SIG-M5 treated with dmso at 0.1 percent for 504 hours (cell line): ENCODE data around the gene GMPR2.
"Not testable (repeated sequence)": the region's sequence is repeated elsewhere in the genome, so short reads cannot be mapped to it uniquely, and the experiment has no call there.

Source experiments
- DNase-seq: peaks from one replicate; lab custom pipeline; 2025; ENCODE audit not compliant: unreplicated experiment; lab: John Stamatoyannopoulos, UW

GMPR2 gene

GRCh38 chr14:24198814-24199524, 33.8 kb upstream of the GMPR2 start:
- no peak for DNase-seq

DNA sequence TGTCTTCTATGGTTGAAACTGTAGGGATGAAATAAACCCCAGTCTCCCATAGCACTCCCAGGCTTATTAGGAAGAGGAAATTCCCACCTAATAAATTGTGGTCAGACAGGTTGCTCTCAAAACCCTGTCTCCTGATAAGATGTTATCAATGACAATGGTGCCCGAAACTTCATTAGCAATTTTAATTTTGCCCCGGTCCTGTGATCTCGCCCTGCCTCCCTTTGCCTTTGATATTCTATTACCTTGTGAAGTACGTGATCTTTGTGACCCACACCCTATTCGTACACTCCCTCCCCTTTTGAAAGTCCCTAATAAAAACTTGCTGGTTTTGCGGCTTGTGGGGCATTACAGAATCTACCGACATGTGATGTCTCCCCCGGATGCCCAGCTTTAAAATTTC, 30.2 kb upstream of the GMPR2 start:
- DNase-seq: not testable (repeated sequence)

- DNase-seq: not testable (repeated sequence)
Observed at GRCh38 chr14:24203249-24203886, 29.4 kb upstream of the GMPR2 start.

GRCh38 chr14:24204163-24205146, 28.3 kb upstream of the GMPR2 start:
- DNase-seq: no peak

- DNase-seq: no peak
Observed at GRCh38 chr14:24206260-24207103, 26.2 kb upstream of the GMPR2 start.

- DNase-seq: no peak
Observed at GRCh38 chr14:24207104-24207551, 25.6 kb upstream of the GMPR2 start.

- no peak for DNase-seq
Observed at GRCh38 chr14:24207625-24208024, 25.1 kb upstream of the GMPR2 start.

- no peak for DNase-seq
Observed at GRCh38 chr14:24211311-24211710, 21.4 kb upstream of the GMPR2 start.

DNA sequence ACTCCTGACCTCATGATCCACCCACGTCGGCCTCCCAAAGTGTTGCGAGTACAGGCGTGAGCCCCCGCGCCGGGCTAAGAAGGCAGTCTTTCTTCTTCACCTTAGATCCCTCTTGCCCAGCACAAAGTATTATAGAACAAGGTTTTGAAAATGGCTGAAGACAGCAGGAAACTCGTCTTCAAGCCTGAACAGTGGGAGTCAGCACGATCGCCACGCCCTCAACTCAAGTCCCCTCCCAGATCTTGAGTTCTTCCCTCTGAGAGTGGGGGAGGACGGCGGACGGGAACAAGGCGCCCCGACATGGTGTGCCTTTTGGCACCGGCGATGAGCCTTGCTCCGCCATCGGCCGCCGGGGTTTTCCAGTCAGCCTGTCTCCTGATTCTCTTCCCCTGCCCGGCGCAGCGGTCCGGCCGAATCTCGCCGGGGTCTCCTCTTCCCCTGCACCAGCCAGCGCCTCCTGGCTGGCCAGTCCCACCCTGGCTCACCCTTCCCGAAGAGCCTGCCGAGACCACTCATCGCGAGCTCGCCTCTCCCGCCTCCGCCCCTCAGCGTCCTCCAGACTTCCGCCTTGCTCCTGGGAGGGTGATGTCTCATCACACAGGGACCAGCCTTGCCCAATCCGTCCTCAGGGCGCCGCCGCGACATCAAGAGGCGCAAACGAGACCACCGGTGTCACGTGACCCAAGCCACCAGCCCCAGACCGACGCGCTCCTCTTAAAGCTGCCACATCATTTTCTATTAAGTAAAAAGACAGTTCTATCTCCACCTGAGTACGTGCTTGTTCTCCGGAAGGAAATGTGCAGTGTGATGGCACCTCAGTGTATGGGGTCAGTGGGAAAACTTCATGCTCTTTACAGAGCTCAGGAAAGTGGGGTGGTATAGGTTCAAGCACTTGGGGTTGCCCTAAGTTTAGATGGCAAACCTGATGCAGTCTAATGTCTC, 19.5 kb upstream of the GMPR2 start, which contains the start of gene CHMP4A:
Gene CHMP4A, minus strand, starts transcription at position 565 of the 942 bp plus-strand sequence. Its CDS starts 49 bp downstream, at position 516.
- peak; percentile 98 for DNase-seq

- DNase-seq: no peak
Observed at GRCh38 chr14:24213866-24214662, 18.7 kb upstream of the GMPR2 start.

DNA sequence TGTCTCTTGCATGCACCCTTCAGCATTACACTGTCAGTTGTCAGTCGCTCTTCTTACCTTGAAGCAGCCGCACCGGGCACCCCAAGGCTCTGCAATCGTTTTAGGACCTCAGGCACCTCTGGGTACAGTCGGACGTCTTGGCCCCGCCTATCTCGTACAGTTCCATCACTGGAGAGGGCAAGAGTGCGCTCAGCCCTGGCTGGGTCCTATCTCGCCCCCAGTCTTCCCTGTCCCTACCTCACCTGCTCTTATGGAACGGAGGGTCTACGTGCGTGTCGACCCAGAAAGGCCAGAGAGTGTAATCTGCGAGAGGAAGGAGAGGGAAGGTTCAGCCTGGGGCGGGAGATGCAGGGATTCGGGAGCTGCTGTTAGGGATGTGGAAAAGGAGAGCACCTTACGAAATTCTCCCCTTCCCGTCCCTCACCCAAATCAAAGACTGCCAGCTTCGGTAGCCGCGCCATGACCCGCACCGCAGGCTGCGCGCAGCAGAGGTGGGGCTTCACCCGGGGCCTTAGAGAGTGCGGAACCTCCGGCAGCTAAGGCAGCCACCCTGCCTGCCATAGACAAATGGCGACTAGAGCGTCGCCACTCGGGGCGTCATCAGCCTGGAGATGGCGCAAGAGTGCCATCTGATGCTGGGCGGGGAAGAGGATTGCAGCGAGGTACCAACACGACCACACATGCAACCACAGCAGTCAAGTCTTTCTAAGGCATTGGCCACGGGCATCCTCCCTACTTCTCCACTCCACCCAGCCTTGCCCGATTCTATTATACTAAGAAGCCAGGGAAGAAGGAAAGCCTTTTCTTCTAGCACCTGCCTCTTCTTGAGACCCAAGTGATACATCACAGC, 17.0 kb upstream of the GMPR2 start, which contains the start of gene MDP1:
Gene MDP1, minus strand, starts transcription at position 572 of the 850 bp plus-strand sequence. Its CDS starts 111 bp downstream, at position 461.
- peak; percentile 93 for DNase-seq

DNA sequence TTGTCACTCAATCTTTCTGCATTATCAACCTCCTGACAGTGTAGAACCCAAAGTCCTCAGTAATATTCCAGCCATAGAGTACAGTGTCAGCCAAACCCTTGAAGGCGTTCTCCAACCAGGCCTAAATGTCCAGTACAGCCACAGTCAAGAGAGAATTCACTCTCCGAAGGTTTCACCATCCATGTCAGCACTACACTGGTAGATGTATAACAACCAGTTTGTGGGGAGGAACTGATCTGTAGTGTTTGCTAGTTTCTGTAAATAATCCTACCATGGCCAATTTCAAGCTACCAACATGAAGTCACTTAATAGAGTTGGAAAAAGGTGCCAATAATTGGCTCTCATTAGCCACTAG, 16.4 kb upstream of the GMPR2 start:
- DNase-seq: no peak

DNA sequence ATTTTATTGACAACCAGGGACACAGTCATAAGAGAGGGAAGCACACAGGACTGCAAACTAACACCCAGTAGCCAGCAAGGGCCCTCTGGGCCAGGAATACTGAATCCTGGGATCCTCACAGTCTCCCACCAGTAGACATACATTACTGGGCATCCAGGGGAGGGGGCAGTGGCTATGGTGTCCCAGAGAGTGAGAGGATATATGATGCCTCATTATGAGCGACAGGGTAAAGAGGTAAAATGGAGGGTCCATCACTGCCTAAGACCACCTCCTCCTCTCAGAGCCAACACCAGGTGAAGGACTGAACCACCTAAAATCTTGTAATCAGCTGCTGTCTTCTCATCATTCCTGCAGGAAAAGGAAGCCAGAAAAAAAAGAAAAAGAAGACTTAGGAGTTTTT, 15.9 kb upstream of the GMPR2 start:
- DNase-seq: not testable (repeated sequence)

DNA sequence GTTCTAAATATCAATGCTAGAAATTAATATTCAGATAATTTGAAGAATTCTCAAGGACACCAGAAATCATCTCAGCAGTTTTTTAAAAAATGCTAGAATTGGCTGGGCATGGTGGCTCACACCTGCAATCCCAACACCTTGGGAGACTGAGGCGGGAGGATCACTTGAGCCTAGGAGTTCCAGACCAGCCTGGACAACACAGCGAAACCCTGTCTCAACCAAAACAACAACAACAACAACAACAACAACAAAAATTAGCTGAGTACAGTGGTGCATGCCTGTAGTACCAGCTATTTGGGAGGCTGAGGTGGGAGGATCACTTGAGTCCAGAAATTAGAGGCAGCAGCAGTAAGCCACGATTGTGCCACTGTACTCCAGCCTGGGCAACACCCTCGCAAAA, 13.6 kb upstream of the GMPR2 start:
- DNase-seq: no peak

- DNase-seq: no peak
Observed at GRCh38 chr14:24219521-24219920, 13.2 kb upstream of the GMPR2 start.

DNA sequence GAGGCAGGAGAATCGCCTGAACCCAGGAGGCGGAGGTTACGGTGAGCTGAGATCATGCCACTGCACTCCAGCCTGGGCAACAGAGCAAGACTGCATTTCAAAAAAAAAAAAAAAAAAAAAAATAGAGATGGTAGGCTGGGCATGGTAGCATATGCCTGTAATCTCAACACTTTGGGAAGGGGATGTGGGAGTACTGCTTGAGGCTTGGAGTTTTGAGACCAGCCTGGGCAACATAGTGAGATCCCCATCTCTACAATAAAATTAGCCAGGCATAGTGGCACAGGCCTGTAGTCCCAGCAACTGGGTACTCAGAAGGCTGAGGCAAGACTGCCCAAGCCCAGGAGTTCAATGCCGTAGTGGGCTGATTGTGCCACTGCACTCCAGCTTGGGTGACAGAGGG, 9.7 kb upstream of the GMPR2 start:
- not testable (repeated sequence) for DNase-seq

DNA sequence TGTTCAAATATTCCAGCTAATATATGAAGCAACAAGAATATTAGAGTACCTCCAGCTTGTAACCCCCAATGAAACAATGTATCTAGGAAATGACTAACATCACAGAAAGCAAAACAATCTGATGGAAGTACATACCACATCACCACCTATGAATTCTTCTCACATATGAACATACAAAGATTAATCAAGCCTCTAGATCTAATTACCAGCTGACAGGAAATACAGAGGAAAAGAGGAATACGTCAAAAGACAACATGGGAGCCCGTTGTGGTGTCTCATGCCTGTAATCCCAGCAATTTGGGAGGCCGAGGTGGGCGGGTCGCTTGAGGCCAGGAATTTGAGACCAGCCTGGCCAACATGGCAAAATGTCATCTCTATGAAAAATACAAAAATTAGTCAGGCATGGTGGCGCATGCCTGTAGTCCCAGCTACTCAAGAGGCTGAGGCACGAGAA, 8.1 kb upstream of the GMPR2 start:
- DNase-seq: no peak
